Cortex of kidney (tissue), 1 donor: ENCODE measurements around the gene BRD2.
"Not testable (repeated sequence)": the region's sequence is repeated elsewhere in the genome, so short reads cannot be mapped to it uniquely, and the experiment has no call there.

Experiments
- DNase-seq: peaks from one replicate; lab custom pipeline; 2025; lab: John Stamatoyannopoulos, UW

BRD2 gene

DNA sequence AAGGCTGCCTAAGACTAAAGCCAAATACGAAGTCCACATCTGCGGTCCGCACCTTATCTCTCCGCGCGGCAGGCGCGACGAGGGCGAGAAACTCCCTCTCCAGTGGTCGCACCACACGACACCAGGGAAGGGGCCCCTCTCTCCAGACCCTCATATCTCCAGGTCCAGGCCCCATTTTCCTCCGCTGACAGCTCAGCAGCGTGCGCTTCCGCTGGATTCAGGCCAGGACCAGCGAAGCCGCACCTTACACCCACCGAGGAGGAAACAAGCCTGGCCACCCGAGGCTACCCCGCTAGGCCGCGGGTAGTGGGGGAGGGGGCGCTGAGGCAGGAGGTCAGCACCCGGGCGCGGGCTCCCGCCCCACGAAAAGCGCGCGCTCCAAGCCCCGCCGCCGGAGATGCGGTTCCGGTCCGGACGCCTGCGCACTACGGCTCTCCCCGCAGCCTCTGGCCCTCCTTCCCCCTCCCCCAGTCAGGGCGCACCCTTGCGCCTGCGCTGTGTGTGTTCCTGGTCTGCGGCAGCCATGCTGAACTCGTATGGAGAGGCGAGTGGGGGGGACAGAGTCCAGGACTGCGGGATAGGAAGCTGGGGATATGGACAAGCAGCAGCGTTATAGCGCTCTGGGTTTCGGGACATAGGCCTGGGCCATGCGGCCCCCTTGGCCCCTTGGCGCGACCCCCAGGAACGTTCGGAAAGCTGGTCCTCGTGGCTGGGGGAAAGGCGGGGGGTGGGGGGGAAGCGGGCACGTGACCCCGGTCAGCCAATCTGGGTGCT is at the start of gene BRD2:
TSS of gene BRD2 (plus strand) at position 502 of the 774 bp plus-strand sequence. CDS start 4,305 bp downstream, outside the sequence.
- peak; percentile 98 for DNase-seq

DNA sequence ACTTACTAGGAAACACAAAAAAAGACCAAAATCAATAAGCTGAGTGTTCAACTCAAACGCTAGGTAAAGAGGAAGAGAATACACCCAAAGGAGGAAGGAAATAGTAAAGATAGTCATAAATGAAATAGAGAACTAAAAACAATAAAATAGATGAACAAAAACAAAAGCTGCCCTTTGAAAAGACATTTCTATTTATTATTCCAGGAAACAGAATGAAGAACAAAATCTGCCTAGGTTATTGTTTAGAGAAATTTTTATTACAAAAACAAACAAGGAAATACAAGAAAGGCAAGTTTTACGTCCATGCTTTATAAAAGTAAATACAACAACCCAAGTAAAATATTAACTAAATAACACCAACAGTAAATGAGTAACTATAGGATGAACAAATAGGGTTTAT is 47.7 kb upstream of the BRD2 start:
- DNase-seq = no peak

DNA sequence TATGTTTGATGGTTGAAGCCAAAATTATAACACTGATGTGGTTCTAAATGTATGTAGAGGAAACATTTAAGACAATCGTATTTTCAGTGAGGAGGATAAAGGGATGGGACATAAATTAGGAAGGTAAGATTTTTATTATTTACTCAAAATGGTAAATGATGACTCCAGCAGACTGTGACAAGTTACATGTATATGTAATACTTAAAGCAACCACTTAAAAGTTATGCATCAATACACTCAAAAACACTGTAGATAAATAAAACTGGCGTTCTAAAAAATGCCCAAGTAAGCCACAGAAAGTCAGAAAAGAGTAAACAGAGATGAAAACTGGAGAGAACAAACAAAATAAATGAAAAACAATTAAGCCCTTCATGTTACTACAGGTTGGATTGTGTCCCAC is 46.3 kb upstream of the BRD2 start:
- DNase-seq = no peak

DNA sequence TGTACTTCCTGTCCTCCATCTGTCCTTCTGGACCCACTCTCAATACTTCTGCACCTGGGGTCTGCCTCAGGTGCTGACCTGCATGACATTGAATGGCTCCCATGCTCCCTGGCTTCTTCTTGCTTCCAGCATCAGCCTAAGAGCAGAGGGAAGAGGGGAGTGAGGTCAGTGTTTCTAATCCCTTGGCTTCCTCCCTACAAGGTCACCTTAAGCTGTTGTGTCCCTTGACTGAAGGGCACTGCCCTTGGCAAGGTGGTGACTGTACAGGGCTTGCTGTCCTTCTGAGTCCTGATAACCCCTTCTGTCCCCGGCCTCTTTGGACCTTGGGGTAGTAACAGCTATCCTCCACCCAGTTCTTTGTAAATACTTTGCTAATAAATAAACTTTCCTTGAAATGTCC is 37.2 kb upstream of the BRD2 start:
- no peak for DNase-seq

DNA sequence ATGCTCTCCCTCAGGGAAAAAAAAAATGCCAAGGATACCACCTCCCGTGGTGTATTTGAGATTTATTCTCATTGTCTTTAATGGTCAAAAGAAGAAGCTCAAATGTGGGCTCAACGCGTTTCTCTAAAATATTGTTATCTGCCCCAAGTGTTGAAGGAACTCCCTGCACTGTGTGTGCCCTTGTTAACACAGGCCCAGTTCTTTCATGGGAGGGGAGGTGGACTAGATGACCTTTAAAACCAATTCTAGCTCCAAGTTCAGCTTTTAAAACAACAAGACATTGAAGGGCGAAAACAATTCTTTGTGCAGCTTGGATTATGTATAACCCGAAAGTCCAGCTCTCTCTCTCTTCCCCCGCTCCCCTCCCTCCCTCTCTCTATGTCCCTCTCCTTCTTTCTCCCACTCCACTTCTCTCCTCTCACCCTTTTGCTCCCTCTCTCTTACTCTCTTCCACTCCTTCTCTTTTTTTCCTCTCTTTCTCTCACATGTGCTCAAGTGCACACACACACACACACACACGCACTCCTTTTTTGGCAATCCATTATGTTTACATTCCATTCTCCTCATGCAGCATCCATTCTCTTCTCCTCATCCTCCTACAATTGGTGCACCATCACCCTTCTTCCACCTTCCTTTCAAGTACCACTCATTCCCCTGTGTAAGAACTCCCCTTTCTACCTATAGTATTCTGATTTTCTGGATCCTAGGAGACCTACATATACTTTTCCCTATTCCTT is 36.1 kb upstream of the BRD2 start:
- DNase-seq = no peak

DNA sequence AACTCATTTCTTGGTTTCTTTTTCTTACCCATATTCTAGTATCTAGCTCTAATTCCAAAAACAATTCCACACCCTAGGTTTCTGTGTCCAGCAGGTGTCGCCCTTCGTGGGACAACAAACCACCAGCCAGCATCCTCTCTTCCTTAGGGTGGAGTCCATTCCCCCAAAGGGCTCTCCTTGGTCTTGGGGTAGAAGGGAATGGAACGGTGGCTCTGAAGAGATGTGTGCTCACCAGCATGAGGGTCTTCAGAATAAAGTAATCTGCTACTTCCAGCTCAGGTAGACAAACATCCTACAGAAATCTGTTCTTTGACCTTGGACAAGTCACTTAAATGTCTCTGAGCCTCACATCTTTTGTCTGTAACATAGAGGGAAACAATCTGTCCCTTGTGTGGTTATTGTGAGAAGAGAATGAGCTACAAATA is 34.7 kb upstream of the BRD2 start:
- no peak for DNase-seq

DNA sequence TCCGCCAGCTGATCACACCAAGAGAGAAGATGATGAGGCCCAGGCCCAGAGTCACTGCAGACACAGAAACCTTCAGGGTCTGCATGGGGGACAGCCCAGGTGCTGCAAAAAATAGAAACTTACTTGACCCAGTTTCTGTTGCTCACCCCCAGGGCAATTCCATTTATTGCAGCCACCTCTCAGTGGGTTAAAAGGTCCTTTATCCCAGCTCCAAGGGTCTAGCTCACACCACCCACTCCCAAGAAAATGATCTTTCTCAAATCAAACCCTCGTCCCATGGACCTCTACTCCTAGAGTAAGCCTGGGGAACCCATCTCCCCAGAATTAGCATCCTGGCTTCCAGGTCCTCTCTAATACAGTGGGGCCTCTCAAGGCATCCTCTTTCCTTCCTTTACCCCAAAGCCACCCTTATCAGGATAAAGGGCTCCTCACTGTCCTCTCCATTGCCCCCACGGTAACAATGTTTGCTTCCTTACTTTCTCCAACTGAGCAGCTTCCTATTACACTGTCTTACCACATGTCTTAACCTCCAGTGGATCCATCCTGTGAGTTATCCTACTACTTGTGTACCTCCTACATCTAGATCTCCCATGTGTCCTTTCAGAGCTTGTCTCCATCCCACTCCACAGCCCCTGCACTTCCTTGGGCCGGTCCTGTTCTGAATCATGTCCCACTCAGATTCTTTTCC is 32.7 kb upstream of the BRD2 start:
- no peak for DNase-seq

DNA sequence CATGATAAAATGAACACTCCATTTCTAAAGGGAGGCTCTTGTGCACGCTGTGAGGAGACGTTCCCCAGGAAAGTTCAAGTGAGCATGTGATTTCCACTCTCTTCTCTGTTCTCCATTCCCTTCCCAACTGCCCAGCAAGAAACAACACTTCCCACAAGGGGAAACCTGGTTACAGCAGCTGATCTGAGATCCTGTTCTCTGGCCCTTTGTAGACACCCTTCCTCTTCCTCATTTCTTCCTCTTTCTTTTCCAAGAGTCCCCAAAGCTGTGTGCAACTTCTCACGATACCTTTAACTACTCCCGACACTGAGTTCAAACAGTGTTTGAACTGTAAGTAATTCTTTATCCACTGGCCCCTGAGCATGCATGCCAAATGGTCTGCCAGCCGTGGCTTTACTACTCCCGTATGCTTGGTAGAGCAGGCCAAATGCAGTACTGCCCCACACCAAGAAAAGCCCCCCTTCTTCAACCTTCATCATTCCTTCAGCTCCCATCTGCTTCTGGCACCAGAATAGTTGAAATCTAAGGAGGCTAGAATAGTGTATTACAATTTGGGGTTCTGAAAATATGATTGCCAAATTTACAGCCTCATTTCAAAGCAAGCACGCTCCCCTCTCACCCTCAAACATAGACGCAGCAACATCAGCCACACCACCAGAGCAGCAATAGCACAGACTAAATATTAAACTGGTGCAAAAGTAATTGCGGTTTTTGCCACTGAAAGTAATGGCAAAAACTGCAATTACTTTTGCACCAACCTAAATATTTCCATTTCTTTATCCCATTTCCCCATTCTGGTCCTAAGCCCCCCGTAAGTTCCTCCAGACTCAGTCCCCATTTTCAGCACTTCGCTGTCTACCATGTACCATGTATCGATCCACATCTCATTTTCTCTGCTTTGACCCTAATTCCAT is 31.9 kb upstream of the BRD2 start:
- no peak for DNase-seq

DNA sequence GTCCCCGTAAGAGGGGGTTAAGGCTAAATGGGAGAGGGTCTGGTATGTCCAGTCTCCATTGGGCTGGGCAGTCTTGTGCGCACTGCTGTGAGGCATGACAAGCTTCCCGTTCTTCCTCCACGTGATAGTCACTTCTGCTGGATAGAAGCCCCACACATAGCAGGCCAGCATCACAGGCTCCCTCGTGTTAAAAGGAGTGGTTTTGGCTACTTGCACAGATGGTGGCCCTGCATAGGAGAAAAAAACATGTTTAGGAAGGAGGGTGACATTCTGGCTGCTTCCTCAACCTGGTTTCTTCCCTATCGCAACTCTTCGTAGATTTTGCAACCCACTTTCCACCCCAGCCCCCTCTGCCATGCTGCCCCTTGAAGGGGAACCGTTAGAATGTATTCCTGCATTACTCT is 31.2 kb upstream of the BRD2 start:
- no peak for DNase-seq

DNA sequence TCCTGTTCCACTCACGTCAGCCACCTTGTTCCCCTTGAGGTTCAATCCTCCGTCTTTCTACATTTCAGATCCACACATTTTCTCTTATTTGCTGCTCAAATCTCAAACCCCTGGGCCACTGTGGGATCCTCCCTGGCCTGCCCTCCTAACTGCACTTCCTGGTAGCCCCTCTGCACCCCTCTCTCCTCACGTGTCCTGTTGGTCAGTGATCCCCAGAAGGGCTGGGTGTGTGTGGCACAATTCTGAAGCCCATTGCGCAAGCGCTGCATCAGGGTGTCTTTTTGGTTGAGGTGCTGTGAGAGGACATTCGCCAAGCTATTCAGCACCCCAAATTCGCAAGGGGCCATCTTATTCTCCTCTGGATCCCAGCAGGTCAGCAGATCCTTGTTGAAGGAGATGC is 29.9 kb upstream of the BRD2 start:
- no peak for DNase-seq

DNA sequence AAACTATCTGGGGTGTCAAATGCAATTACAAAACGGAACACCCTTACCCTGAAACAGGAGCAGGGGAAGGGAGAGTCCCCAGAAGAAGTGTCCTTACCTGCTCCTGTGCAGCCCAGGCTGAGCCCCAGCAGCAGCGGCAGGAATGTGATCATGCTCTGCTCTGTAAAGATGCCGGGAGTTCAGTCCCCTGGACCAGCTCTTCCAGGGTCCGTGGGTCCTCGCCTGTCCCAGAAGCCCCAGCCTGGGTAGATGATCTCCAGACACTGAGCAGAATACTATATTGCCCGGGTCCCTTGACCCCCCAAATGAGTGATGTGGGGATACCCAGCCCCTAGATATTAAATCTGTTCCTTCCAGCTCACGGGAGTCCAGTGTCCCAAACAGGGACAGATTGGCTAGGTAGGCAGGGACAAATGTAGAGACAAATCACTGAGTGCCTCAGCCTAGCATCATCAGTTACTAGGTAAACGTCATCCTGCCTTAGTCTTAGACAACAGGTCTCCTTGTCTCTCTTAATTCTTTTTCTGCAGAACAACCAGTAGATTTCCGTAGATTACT is 27.7 kb upstream of the BRD2 start, which contains the start of gene HLA-DMB:
TSS of gene HLA-DMB (minus strand) at position 373 of the 558 bp plus-strand sequence. CDS start at position 152, 221 bp downstream.
- DNase-seq = no peak

DNA sequence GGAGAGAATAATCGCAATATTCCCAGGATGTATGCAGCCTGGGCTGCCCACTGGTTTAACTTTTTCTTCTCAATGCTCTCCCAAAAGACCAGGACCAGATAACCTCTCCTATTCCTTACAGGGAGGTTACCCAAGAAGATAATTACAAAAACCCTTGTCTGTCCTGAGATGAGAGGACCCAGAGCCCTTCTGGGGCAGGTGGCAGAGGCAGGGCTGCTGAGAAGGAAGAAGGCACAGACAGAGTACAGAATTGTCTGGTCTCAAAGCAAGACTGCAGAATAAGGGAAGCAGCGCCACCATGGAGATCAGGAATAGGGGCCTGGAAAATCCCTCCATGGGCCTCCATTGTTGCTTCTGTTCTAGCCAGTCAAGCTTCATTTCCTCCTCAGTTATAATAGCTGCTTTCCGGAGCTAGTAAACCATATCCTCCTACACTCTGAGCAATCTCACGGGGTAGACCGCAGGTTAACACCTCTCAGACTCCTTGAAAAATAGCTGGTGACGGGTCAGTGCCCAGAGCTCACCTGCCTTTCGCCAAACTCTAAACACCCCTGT is 27.1 kb upstream of the BRD2 start:
- DNase-seq = no peak

DNA sequence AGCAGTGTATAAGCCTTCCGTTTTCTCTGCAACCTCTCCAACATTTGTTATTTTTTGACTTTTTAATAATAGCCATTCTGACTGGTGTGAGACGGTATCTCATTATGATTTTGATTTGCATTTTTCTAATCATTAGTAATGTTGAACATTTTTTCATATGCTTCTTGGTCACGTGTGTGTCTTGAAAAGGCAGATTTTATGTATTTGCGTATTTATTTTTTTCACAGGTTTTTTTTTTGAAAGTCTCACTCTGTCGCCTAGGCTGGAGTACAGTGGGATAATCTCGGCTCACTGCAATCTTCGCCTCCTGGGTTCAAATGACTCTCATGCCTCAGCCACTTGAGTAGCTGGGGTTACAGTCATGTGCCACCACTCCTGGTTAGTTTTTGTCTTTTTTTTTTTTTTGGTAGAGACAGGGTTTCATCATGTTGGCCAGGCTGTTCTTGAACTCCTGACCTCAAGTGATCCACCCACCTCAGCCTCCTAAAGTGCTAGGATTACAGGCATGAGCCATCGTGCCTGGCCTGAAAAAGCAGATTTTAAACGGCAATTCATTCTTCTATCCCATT is 25.8 kb upstream of the BRD2 start:
- not testable (repeated sequence) for DNase-seq

DNA sequence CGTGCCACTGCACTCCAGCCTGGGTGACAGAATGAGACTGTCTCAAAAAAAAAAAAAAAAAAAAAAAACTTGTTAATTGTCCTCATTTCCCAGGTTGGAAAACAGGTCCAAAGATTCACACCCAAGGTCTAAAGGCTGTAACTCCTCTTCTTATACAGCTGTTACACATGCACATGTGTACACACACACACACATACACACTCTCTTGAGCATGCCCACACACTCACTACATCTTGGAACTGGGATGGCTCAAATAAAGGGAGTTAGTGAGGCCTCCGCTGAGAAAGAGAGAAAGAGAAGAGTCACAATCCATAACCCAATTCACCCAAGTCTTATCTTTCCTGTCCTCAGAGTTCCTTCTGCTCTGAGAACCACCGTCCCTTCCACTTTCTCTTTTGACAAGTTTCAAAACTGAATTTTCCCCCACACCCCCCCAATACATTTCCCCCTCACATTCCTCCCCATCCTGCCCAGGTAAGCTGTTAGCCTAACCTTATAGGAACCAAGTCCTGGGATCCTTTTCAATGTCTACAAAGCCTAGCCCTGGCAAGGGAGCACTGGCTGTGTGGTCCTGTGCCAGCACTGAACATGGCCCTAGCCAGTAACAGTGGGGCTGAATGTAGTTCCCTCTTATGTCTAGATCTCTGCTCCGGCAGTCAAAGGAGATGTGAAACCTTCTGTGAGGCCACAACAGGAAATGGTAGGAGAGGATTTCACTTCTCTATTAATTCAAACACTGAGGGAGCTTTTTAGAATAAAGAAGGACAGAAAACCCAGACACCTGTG is 24.3 kb upstream of the BRD2 start:
- no peak for DNase-seq

DNA sequence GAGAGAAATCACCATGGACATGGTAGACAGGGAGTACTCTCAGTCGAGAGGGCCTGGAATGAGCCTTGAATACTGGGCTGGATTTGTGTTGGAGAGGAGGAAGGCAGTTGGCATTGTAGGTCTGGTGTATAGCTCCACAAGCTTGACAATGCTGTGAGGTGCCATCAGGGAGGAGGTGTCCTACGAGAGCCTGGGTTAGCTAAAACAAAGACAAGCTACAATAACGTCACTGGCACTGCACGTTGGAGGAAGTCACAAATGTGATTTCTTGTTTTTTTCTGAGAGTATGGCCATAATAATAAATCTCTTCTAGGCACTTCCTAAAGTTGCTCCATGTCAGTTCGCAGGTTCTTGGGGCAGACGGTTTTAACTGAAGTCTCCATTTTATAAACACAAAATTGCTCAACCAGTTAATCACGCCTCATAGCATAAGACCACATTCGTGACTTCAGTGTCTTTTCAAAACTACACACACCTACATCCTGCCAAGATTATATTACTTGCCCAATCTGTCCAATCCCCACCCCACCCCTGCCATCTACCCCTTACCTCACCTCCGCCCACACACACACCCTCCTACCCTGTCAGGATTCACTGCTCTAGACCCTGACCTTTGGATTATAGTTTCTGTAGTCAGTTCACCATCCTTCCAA is 23.2 kb upstream of the BRD2 start:
- DNase-seq = no peak

DNA sequence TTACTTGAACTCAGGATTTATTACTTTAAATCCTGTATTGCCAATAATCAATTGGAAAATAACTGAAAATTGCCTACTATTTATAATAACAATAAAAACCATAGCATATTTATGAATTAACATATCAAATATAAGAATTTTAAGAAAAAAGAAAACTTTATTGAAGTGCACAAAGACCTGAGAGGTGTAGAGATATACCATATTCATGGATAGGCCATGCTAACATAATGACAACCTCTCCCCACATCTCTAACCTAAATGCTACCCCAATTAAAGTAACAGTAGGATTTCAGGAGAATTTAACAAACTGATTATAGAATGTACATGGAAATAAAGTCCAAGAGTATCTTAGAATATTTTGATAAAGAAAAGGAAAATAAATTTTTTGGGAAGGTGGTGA is 22.4 kb upstream of the BRD2 start:
- DNase-seq = no peak

DNA sequence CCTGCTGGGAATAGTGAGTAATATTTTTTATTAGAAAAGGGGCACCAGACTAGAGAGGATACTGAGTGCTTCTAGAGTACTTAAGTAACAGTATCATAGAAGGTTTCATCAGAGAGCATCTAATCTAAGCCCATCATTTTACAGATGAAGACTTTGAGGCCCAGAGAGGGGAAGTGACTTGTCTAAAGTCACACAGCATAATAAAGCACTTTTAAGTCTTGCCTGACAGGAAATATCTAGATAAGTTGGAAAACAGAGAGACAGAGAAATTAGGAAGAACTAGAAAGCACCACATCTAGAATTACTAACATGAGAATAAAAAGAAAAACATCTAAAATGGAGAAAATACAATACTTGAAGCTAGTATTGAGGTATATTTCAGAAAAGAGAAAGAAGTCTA is 21.5 kb upstream of the BRD2 start:
- DNase-seq = no peak

DNA sequence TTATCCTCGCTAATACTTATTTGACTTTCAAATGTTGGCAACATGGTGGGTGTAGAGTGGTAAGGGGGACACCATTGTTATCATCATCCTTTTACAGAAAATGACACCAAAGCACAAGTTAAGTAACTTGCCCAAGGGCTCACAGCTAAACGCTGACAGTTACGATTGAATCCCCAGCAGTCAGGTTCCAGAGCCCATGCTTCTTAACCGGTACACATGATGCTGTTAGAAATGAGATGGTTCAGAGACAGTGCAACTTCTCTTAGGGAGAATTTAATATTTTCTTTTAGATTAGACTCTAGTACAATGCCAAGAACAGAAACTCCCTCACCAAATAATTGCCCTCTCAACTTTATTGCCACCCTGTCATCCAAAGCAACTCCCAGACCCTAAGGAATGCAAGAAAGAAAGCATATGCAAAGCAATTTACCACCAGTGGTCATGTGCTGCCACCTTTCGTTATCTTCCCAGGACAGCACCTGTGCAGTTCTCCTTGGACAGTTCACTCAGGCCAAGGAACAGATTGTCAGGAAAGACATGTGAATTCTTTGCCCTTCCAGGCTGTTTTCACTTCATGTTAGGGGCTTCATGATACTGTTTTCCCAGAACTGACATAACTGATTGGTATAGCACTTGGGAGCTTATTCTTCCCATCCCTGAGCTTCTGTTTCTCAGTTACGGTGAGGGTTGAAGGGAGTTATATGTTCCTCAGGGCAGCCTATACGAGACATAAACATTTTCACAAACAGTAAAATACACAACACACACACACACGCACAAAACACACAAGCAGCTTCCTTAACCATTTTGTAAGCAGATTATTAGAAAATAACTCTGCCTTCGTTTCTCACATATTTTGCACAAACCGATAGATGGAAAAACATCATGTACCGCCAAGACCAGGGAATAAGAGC is 20.6 kb upstream of the BRD2 start:
- DNase-seq = no peak
